Jurkat, Clone E6-1 (cell line): Measurements from ENCODE around the gene TBC1D13.

Source experiments
- DNase-seq: peaks from one replicate; pipeline ENCODE4 v3.0.0-alpha.2; 2011; ENCODE audit warnings: low read depth, low spot score
- H3K4me3 ChIP-seq: 2 replicates; pipeline ENCODE4 v1.5.1; 2011; ENCODE audit warnings: mild to moderate bottlenecking, low read length, control low read depth, moderate library complexity

The TBC1D13 gene

GRCh38 chr9:128818839-128819715 is 32.0 kb downstream of the TBC1D13 start:
- no peak for DNase-seq
- peak overlapping the region; percentile 67 for H3K4me3 ChIP-seq

DNA sequence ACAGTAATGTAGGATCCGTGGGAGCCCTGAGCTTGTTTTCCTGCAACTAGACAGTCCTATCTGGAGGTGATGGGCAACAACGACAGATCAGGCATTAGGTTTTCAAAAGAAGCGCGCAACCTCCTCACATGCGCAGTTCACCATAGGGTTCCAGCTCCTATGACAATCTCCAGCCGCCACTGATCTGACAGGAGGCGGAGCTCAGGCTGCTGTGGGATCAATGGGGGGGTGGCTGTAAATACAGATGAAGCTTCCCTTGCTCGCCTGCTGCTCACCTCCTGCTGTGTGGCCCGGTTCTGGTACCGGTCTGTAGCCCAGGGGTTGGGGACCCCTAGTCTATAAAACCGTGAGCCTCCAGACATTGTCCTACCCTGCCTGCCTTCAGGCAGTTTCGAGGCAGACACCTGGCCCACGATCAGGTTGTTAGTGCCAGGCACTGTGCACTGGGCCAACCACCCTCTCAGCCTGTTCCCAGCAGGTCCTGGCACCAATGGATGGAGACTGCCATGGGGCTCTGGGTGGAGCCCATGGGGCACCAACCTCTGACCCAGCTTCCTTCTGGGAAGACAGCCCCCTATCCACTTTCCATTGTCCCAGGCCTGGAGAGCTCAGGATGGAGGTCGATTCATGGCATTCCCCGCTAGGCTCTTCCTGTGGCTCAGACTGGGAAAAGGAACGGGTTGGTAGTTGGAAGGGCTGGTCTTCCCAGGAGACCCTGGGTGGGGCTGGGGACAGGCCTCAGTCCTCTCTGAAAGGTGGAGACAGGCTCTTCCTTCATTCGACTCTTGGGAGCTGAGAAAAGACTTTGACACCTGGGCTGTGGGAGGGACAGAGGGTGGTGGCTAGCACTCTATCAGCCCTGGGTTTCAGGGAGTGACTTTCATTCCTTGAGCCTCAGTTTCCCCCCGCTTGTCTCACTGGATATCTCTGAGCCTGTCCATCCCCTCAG is 32.9 kb downstream of the TBC1D13 start:
- DNase-seq, result no peak
- H3K4me3 ChIP-seq, result no peak overlapping the region; the same call in 1 of the 2 replicates

DNA sequence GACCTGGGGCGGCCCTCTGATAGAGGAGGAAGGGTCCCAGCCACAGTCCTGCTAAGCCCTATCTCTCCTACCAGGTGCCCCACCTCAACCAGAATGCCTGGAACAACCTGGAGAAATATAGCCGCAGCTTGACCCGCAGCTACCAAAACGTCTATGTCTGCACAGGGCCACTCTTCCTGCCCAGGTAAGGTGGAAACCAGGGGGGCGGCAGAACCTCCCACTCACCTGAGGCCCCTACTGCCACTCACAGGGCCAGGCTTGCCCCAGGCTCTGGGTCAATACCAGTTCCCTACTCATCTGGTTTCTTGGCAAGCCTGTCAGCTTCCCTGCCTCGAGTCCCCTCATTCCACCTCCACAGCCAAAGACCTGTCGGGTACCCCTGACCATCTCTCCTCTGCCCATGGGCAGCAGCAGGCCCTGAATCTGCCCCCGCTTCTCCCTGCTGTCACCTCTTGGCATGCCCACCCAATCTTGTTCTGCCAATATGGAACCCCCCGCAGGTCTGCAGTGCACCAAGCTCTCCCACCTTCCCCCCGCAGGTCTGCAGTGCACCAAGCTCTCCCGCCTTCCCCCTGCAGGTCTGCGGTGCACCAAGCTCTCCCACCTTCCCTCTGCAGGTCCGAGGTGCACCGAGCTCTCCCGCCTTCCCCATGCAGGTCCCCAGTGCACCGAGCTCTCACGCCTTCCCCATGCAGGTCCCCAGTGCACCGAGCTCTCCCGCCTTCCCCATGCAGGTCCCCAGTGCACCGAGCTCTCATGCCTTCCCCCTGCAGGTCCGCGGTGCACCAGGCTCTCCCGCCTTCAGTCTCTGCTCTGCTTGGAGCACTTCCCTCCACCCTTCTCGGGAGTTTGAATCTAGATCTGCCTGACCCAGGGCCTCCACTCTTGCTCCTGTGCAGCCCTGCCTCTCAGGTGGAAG is 33.9 kb downstream of the TBC1D13 start:
- no peak overlapping the region for H3K4me3 ChIP-seq
- no peak for DNase-seq

GRCh38 chr9:128821584-128822406 is 34.7 kb downstream of the TBC1D13 start:
- no peak for DNase-seq
- H3K4me3 ChIP-seq, result no peak overlapping the region

GRCh38 chr9:128822407-128823042 is 35.5 kb downstream of the TBC1D13 start:
- H3K4me3 ChIP-seq, result no peak overlapping the region
- DNase-seq, result no peak

- no peak overlapping the region for H3K4me3 ChIP-seq
- no peak for DNase-seq
These were observed 36.4 kb downstream of the TBC1D13 start for GRCh38 chr9:128823362-128823902.

- no peak for DNase-seq
These were observed 36.9 kb downstream of the TBC1D13 start for GRCh38 chr9:128823903-128824406.

GRCh38 chr9:128824911-128825310 is 37.9 kb downstream of the TBC1D13 start:
- no peak overlapping the region for H3K4me3 ChIP-seq
- DNase-seq, result no peak

More at GRCh38 chr9:128823903-128824406, 36.9 kb downstream of the TBC1D13 start:
- H3K4me3 ChIP-seq, result no peak overlapping the region

DNA sequence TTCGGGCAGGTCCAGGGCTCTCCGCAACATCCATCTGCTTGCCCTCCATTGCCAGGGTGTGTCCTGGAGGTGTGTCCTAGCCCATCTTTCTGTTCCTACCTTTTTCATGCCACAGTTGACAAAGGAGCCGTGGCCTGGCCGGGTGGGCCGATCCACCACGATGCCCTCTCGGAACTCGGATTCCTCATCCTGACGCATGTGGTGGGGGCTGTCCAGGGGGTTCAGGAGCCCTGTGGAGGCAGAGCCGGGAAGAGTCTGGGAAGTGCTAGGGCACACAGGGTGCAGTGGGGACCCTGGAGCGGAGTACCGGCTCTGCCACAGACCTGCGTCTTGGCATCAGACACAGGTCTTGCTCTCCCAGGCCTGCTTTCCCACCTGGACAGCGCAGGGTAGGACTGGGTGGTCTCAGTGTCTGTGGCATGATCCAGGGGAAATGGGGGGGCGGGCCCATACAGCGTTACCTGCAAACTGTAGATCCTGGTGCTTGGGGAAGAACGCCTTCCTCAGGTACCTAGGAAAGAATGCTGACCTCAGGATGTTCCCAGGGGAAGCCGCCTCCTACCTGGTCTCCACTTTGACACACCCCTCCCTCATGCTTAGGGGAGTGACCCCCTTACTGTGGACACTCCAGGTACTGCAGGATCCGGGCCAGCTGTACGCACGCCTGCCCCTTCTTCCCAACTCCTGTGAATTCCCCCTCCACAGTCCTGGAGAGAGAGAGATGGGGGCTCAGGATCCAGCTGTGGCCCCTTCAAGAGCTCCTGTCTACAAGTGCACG is 39.1 kb downstream of the TBC1D13 start:
- no peak for DNase-seq
- no peak overlapping the region for H3K4me3 ChIP-seq

DNA sequence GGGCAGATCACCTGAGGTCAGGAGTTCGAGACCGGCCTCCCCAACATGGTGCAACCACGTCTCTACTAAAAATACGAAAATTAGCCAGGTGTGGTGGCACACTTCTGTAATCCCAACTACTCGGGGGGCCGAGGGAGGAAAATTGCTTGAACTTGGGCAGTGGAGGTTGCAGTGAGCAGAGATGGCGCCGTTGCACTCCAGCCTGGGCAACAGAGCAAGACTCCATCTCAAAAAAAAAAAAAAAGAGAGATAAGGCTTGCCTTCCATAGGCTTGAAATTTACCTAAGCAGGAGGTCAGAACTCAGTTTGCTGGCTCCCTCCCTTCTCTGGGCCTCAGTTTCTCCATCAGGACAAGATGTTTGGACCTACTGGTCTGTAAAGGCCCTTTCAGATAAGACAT is 41.2 kb downstream of the TBC1D13 start:
- no peak for DNase-seq
- H3K4me3 ChIP-seq, result peak overlapping the region; percentile 75

- no peak for DNase-seq
- peak overlapping the region; percentile 75 for H3K4me3 ChIP-seq
These were observed 41.8 kb downstream of the TBC1D13 start for GRCh38 chr9:128828719-128829452.

DNA sequence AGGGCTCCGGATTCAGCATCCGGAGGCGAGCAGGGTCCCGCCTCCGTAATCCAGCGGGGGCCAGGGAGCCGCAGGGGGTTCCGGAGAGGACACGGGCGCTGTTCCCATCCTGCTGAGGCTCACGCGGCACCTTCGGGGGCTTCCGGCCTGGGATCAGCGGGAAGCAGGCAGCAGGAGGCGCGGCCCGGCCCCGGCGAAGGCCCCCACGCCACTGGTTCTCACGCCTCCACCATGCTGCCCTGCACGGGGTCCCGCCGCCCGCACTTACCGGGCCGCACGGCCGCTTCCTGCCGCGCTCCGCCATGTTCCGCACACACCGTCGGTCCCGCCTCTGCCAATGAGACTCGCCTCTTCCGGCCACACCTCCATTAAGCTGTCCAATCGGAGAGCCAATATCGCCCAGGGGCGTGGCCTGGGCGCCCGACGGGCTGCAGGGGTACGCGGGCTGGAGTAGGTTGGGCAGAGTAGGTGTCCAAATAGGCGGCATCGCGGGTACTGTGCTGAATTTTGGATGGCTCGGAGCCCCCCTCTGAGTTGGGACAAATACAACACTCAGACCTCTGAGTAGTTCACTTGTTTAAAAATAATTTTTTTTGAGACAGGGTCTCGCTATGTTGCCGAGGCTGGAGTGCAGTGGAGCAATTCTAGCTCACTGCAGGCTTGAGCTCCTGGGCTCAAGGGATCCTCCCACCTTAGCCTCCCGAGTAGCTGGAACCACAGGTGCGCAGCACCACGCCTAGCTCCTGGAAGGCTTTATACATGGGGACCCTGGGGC is 42.6 kb downstream of the TBC1D13 start, which contains the start of gene SPOUT1:
Gene SPOUT1, minus strand, starts transcription at position 318 of the 775 bp plus-strand sequence. Its CDS starts 14 bp downstream, at position 304.
- H3K4me3 ChIP-seq, result peak within 1 kb of the TSS; percentile 75
- DNase-seq, result peak; percentile 90

DNA sequence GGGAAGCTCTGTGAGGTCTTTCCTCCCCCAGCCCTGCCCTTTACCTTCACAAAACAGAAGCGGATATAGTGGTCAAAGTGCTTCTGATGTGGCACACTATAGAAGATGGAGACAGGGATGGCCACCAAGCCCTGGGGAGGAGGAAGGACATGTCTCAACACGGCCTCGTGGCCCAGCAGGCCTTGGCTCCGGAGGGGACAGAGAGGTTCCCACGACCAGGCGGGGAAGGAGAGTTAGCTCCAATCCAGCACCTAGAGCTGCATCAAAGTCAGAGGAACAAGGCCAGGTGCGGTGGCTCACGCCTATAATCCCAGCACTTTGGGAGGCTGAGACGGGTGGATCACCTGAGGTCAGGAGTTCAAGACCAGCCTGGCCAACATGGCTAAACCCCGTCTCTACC is 46.6 kb downstream of the TBC1D13 start:
- H3K4me3 ChIP-seq, result no peak overlapping the region
- DNase-seq, result no peak

- no peak overlapping the region for H3K4me3 ChIP-seq
- DNase-seq, result no peak
These were observed 48.5 kb downstream of the TBC1D13 start for GRCh38 chr9:128835246-128836210.
